Measurements from ENCODE around the gene RHOG.

- TF ChIP-seq CTCF (IDR thresholded peaks at IDR 0.05; ENCODE audit: low read depth, low read length) (no peak), EZH2phosphoT487 (IDR thresholded peaks at IDR 0.05; ENCODE audit: low read depth) (no peak)
Measured at GRCh38 chr11:3810951-3811350, 29.8 kb downstream of the RHOG start.
